K562 (cell line): ENCODE measurements around the gene CNIH1. TPM values are rescaled to one million over a fixed set of nuclear protein-coding genes. Genes with fewer than 3 reads are reported as not detected.

Experiments used
- COPS2 ChIP-seq: fragments of 450-650 bp; conservative IDR thresholded peaks from 2 replicates; pipeline ENCODE4 v1.6.1; 2016; ENCODE audit warnings: mild to moderate bottlenecking, moderate library complexity
- FOXA1 ChIP-seq: fragments of 450-650 bp; IDR thresholded peaks from 2 replicates; pipeline ENCODE4 v1.6.1; 2016; ENCODE audit warnings: mild to moderate bottlenecking, borderline replicate concordance
- KAT2B ChIP-seq: IDR thresholded peaks from one replicate; pipeline ENCODE4 v1.6.1; 2012; ENCODE audit warnings: low read depth, mild to moderate bottlenecking, control low read depth, inconsistent platforms, low read length, moderate library complexity
- LCOR ChIP-seq: sonication (generic); formaldehyde crosslinking; IDR thresholded peaks from 2 replicates; pipeline ENCODE4 v1.8.0; 2022; ENCODE audit warnings: mild to moderate bottlenecking, missing genetic modification reagents
- MCM3 ChIP-seq: fragments of 450-650 bp; IDR thresholded peaks from 2 replicates; pipeline ENCODE4 v1.6.1; 2016
- MEIS2 ChIP-seq: fragments of 450-650 bp; IDR thresholded peaks from 2 replicates; pipeline ENCODE4 v1.6.1; 2014; ENCODE audit warnings: mild to moderate bottlenecking; ENCODE audit not compliant: partially characterized antibody
- MNT ChIP-seq, 2 experiments: fragments of 450-650 bp; conservative IDR thresholded peaks; 2 replicates each; pipeline ENCODE4 v1.6.1; 2017; ENCODE audit warnings: mild to moderate bottlenecking in 2 of 2, moderate library complexity in 2 of 2
- NFIX ChIP-seq: fragments of 250-450 bp; sonication (Bioruptor Pico); IDR thresholded peaks from 2 replicates; pipeline ENCODE4 v1.4.0; 2020; ENCODE audit warnings: low read depth, mild to moderate bottlenecking, moderate library complexity
- PBX2 ChIP-seq, 2 experiments: IDR thresholded peaks in 1 of 2; conservative IDR thresholded peaks in 1 of 2; 2 replicates each; pipeline ENCODE4 v1.6.1; 2016; ENCODE audit warnings: low read depth in 2 of 2, mild to moderate bottlenecking in 1 of 2, missing compliant biosample characterization in 1 of 2, missing genetic modification characterization in 1 of 2, moderate library complexity in 1 of 2
- POLR2A ChIP-seq: fragments of 450-650 bp; conservative IDR thresholded peaks from 2 replicates; pipeline ENCODE4 v1.6.1; 2016
- PRMT5 ChIP-seq: sonication (generic); formaldehyde crosslinking; IDR thresholded peaks from 2 replicates; pipeline ENCODE4 v1.5.0; 2020; ENCODE audit warnings: missing genetic modification reagents
- SNAPC5 ChIP-seq: fragments of 250-450 bp; sonication (Bioruptor Pico); IDR thresholded peaks from 2 replicates; pipeline ENCODE4 v1.8.0; 2021; ENCODE audit warnings: moderate library complexity, mild to moderate bottlenecking, inconsistent platforms
- TRIM24 ChIP-seq, 2 experiments: fragments of 450-650 bp; IDR thresholded peaks; 2 replicates each; pipeline ENCODE4 v1.6.1; 2016
- ZBED1 ChIP-seq: IDR thresholded peaks from 2 replicates; pipeline ENCODE4 v1.6.1; 2014
- ZNF318 ChIP-seq, 2 experiments: fragments of 450-650 bp; IDR thresholded peaks; 2 replicates each; pipeline ENCODE4 v1.6.1; 2016; ENCODE audit warnings: mild to moderate bottlenecking in 2 of 2, borderline replicate concordance in 1 of 2, low read depth in 1 of 2, moderate library complexity in 1 of 2
- ZNF41 ChIP-seq: fragments of 250-450 bp; sonication (Bioruptor Pico); conservative IDR thresholded peaks from 2 replicates; pipeline ENCODE4 v1.4.0; 2020; ENCODE audit warnings: mild to moderate bottlenecking
- ZZZ3 ChIP-seq: fragments of 450-650 bp; IDR thresholded peaks from 2 replicates; pipeline ENCODE4 v1.6.1; 2016; ENCODE audit warnings: antibody characterized with exemption, mild to moderate bottlenecking, moderate library complexity
- polyA plus RNA-seq, 8 experiments: library from polyadenylated mRNA; depleted of rRNA in 4 of 8; stranded (reverse) in 5 of 8; unstranded in 3 of 8; fragments of >200 nt; fragmentation: Nextera tagmentation in 2 of 8; fragmentation: Illumina TruSeq in 1 of 8; extraction: Ambion mirVana in 2 of 8; extraction: Trizol in 1 of 8; gene quantifications; 2 replicates each; pipeline versions ENCODE4 v1.2.1 to v1.2.3, GENCODE V29; 2011 to 2014; ENCODE audit warnings: inconsistent platforms in 1 of 8, missing spikeins in 1 of 8
- total RNA-seq, 7 experiments: library from RNA; depleted of rRNA in 6 of 7; stranded (reverse); fragments of >200 nt in 6 of 7; fragmentation: Illumina TruSeq in 2 of 7; extraction: Trizol in 2 of 7; gene quantifications; 2 replicates each; pipeline versions ENCODE4 v1.2.1 to v1.2.3, GENCODE V29; 2011 to 2021; ENCODE audit warnings: low replicate concordance in 1 of 7

The CNIH1 gene
- total and polyA plus RNA-seq, 9 of the 15 experiments (the other 6 are each of a cell fraction or from before 2014, with no cell fraction given), result 13.9 to 283 (median 77.3) TPM

GRCh38 chr14:54488646-54489317, 47.6 kb upstream of the CNIH1 start, which contains the start of gene GMFB (continued):
- peak; percentile 32 to 72; a peak in 3 of 4 replicates for TF ChIP-seq MNT (conservative IDR thresholded peaks at IDR 0.05)
- peak; percentile 71 for TF ChIP-seq POLR2A
- TF ChIP-seq TRIM24 (IDR thresholded peaks at IDR 0.05), result peak in 1 of 2 experiments; percentile 43; a peak in 1 of 4 replicates
- peak; percentile 48 for TF ChIP-seq MEIS2
- no peak for TF ChIP-seq MCM3
- no peak for TF ChIP-seq ZZZ3
- no peak for TF ChIP-seq LCOR (CRISPR knock-in tag)
- no peak for TF ChIP-seq FOXA1
- no peak for TF ChIP-seq KAT2B
- no peak for TF ChIP-seq ZNF318 (IDR thresholded peaks at IDR 0.05; ENCODE audit: borderline replicate concordance in 1 of 2, low read depth in 1 of 2)
- no peak for TF ChIP-seq COPS2
- no peak for TF ChIP-seq PBX2 (CRISPR knock-in tag; IDR thresholded peaks at IDR 0.05; ENCODE audit: low read depth)
- no peak for TF ChIP-seq PBX2 (tag; conservative IDR thresholded peaks at IDR 0.05; ENCODE audit: low read depth)
- TF ChIP-seq ZBED1, result no peak
- TF ChIP-seq NFIX (CRISPR knock-in tag), result no peak
- TF ChIP-seq SNAPC5 (CRISPR knock-in tag), result no peak
- TF ChIP-seq ZNF41, result no peak
- TF ChIP-seq PRMT5 (CRISPR knock-in tag), result no peak
